ENCODE results near the gene DIP2A. TPM values are rescaled to one million over a fixed set of nuclear protein-coding genes. Genes with fewer than 3 reads are reported as not detected.

Gene DIP2A
- total and polyA plus RNA-seq, 2 of the 13 experiments (the other 11 are each of a cell fraction or from before 2014, with no cell fraction given), result 18.5 to 37.6 TPM

- WGBS (ENCODE audit: low lambda C conversion rate), result 46% methylated on average over 6 of the region's 6 CpGs
- no peak for TF ChIP-seq AHDC1 (CRISPR knock-in tag; IDR thresholded peaks at IDR 0.05; ENCODE audit: borderline replicate concordance)
- no peak for TF ChIP-seq SMARCC2 (IDR thresholded peaks at IDR 0.05)
- TF ChIP-seq ZNF557 (CRISPR knock-in tag; IDR thresholded peaks at IDR 0.05), result no peak
- no peak for TF ChIP-seq HNF1B (CRISPR knock-in tag; IDR thresholded peaks at IDR 0.05)
- TF ChIP-seq TBX2 (CRISPR knock-in tag; IDR thresholded peaks at IDR 0.05; ENCODE audit: borderline replicate concordance), result no peak
- TF ChIP-seq HDAC2 (CRISPR knock-in tag; IDR thresholded peaks at IDR 0.05), result no peak
- no peak for TF ChIP-seq ATF7 (IDR thresholded peaks at IDR 0.05)
- no peak for TF ChIP-seq ATF7 (CRISPR knock-in tag; IDR thresholded peaks at IDR 0.05)
- TF ChIP-seq SP1 (IDR thresholded peaks at IDR 0.05), result no peak
- no peak for TF ChIP-seq SP1 (CRISPR knock-in tag; IDR thresholded peaks at IDR 0.05)
- TF ChIP-seq SP4 (CRISPR knock-in tag; IDR thresholded peaks at IDR 0.05), result no peak
- no peak for TF ChIP-seq NR2F2 (IDR thresholded peaks at IDR 0.05; ENCODE audit: borderline replicate concordance, low read depth)
- TF ChIP-seq ZNF296 (CRISPR knock-in tag; conservative IDR thresholded peaks at IDR 0.05), result no peak
- no peak for TF ChIP-seq EED (CRISPR knock-in tag; IDR thresholded peaks at IDR 0.05)
- TF ChIP-seq IKZF1 (IDR thresholded peaks at IDR 0.05), result no peak
- no peak for TF ChIP-seq ZNF274 (CRISPR knock-in tag; IDR thresholded peaks at IDR 0.05)
- no peak for TF ChIP-seq RNF2 (conservative IDR thresholded peaks at IDR 0.05; ENCODE audit: low read depth)
- no peak for TF ChIP-seq ZNF839 (CRISPR knock-in tag; IDR thresholded peaks at IDR 0.05; ENCODE audit: borderline replicate concordance)
- TF ChIP-seq ZNF354B (CRISPR knock-in tag; IDR thresholded peaks at IDR 0.05), result no peak
- no peak for TF ChIP-seq ZNF17 (CRISPR knock-in tag; IDR thresholded peaks at IDR 0.05)
These were observed 158.8 kb downstream of the DIP2A start for GRCh38 chr21:46617267-46618051.

More at GRCh38 chr21:46617267-46618051, 158.8 kb downstream of the DIP2A start:
- FAIRE-seq, result no peak
- Histone ChIP-seq H2AFZ (ENCODE audit: low read length) (no peak overlapping the region), H3K4me3 (replicated peaks in 1 of 3; ENCODE audit: insufficient read depth in 1 of 3, low read depth in 2 of 3, low read length in 3 of 3) (no peak overlapping the region), H3K79me2 (ENCODE audit: insufficient read depth, low read length) (no peaks in the 10 kb centered on the region), H3K9me3 (ENCODE audit: low read length) (no peaks in the 10 kb centered on the region), H3K36me3 (replicated peaks in 1 of 2; ENCODE audit: control insufficient read depth in 1 of 2, insufficient read depth in 2 of 2, low read length in 2 of 2) (no peaks in the 10 kb centered on the region), H3K4me2 (ENCODE audit: low read depth, low read length) (no peak overlapping the region), H3K27me3 (ENCODE audit: control insufficient read depth in 1 of 2, insufficient read depth in 2 of 2, low read length in 2 of 2) (no peaks in the 10 kb centered on the region), H3K4me1 (ENCODE audit: insufficient read depth, low read length) (peaks cover 34% of the 10 kb centered on the region), H3K27ac (ENCODE audit: extremely low read length, insufficient read depth, low read length) (no peak overlapping the region), H3K9ac (ENCODE audit: insufficient read depth, low read depth, low read length) (no peak overlapping the region), H4K20me1 (ENCODE audit: insufficient read depth, low read length) (no peaks in the 10 kb centered on the region)
- POLR2A ChIA-PET, result interaction anchor here (0.9 kb wide), 1 partner anchor 18 kb away, joined by 3 read pairs; the partner anchor contains the start of gene PRMT2
- intact Hi-C loops (cut with micrococcal nuclease; ENCODE audit: unreplicated experiment) (no loop called here), in situ Hi-C loops (cut with HindIII; ENCODE audit: extremely low pct_ligation_motif_present, low pct_unique_long_range_greater_than_20kb) (no loop called here)
- BruUV-seq (replicated peaks), result no TSS peak
- CTCF ChIA-PET (ENCODE audit: low intra/inter-chr PET ratio, low total read pairs), result no interaction called here
- DNase-seq (ENCODE audit: low spot score), result no peak
- no peak for ATAC-seq

All from HepG2 (cell line).